KOPT-K1 (cell line): Measurements from ENCODE around the gene KIF1A.

Experiments used
- H3K27ac ChIP-seq: fragments of 200-600 bp; sonication (generic); 2 replicates; pipeline ENCODE4 v1.5.1; 2016; ENCODE audit warnings: antibody characterized with exemption, mild to moderate bottlenecking, low read depth, low read length; ENCODE audit not compliant: poor library complexity, severe bottlenecking
- H3K36me3 ChIP-seq: fragments of 200-600 bp; sonication (generic); 2 replicates; pipeline ENCODE4 v1.5.1; 2017; ENCODE audit warnings: antibody characterized with exemption, mild to moderate bottlenecking, low read length, moderate library complexity; ENCODE audit not compliant: insufficient read depth
- H3K9me3 ChIP-seq: fragments of 200-600 bp; sonication (generic); 2 replicates; pipeline ENCODE4 v1.5.1; 2017; ENCODE audit warnings: antibody characterized with exemption, low read length, mild to moderate bottlenecking; ENCODE audit not compliant: insufficient read depth, poor library complexity, severe bottlenecking

The KIF1A gene

DNA sequence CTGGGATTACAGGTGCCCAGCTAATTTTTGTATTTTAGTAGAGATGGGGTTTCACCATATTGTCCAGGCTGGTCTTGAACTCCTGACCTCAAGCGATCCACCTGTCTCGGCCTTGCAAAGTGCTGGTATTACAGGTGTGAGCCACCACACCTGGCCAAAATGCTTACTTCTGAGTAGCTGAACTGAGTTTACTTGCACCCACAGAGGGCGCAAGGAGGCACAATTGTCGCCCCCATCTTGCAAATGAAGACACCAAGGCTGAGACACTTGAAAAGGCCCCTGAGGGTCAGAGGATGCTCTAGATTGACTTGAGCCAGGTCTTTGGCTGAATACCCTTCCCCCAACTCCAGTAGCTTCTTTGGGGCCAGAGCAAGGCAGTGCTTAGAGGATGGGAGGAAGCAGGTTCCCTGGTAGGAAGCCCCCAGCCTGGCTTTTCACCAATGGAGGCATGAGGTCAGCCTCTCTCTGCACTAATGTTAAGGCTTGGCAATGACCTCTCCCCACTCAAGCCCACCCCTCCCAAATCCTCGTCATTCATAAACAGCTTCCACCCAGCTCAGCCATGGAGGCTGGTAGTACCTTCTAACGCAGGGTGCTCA, 14.5 kb upstream of the KIF1A start:
- no peaks in the 10 kb centered on the region for H3K36me3 ChIP-seq
- H3K27ac ChIP-seq, result no peak overlapping the region
- no peaks in the 10 kb centered on the region for H3K9me3 ChIP-seq

GRCh38 chr2:240833724-240834285, 13.8 kb upstream of the KIF1A start:
- Histone ChIP-seq H3K9me3 (no peaks in the 10 kb centered on the region), H3K36me3 (no peaks in the 10 kb centered on the region), H3K27ac (no peak overlapping the region)

- H3K9me3 ChIP-seq, result no peaks in the 10 kb centered on the region
- H3K27ac ChIP-seq, result no peak overlapping the region
- H3K36me3 ChIP-seq, result no peaks in the 10 kb centered on the region
Observed at GRCh38 chr2:240832921-240833494, 13.0 kb upstream of the KIF1A start.

- no peaks in the 10 kb centered on the region for H3K36me3 ChIP-seq
- H3K9me3 ChIP-seq, result peaks cover 3% of the 10 kb centered on the region
- no peak overlapping the region for H3K27ac ChIP-seq
Observed at GRCh38 chr2:240832205-240832727, 12.2 kb upstream of the KIF1A start.

DNA sequence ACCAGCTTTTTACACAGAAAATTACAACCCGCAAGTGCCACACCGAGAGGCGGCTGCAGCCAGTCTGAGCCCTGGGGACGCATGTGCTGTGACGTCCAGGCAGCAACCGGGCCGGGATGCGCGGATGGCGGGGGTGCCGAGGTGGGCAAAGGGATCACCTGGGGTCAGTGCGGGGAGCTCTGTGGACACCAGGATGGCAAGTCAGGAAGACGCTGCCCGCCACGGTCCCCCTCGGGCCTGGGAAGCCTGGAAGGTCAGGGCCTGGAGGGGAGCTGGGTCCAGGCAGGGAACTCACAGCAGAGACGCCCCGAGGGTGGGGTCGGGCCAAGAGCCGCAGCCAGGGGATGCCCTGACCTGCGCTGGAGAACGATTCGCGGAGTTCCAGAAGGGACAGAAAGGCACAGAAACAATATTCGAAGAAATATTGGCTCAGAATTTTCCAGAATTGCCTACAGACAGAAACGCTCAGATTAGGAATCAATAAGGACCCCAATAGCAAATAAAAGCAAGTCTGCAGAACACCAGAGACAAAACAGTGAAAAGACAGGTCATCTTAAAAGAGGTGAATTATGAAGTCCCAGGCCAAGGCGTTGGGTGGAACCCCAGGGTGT, 11.7 kb upstream of the KIF1A start:
- H3K9me3 ChIP-seq, result peaks cover 8% of the 10 kb centered on the region
- no peaks in the 10 kb centered on the region for H3K36me3 ChIP-seq
- H3K27ac ChIP-seq, result no peak overlapping the region

GRCh38 chr2:240825476-240825875, 5.5 kb upstream of the KIF1A start:
- no peaks in the 10 kb centered on the region for H3K36me3 ChIP-seq
- no peak overlapping the region for H3K27ac ChIP-seq
- peaks cover 30% of the 10 kb centered on the region for H3K9me3 ChIP-seq

DNA sequence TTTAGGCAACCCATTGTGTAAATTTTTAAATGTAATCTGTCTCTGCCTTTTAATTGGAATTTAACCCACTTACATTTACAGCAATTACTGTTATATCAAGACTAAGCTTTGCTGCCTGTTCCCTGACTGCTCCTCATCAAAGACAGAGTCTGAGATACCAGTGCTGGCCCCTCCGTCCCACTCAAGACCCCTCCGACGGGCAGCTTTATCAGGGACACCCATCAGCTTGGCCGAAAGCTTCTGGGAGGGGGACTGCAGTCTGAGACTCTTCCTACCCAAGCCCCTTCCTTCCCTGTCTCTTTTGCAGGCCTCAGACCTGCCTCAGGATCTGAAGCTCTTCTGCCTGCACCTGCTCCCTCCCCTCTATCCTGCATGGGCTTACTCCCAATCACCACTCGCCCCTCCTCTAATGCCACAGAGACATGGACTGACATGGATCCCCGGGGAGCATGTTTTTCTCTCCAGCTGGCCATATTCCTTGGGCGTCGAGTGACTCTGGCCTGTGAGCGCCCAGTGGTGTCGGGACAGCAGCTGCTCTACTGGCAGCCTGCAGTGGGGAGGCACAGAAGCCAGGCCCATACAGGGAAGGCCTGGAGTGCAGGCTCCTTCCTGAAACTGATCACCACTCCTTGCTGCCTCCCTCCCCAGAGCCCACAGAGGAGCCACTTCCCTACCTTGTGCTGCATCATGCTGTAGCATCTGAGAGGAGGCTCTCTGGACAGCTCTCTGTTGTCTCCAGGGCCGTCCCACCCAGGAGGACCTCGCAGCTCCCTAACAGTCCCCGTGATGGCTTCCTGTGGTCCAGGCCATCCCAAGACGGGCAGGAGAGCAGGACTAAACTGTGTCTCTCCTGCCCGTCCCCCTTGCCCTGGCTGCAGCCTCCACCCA, 3.7 kb upstream of the KIF1A start:
- no peak overlapping the region for H3K27ac ChIP-seq
- peaks cover 30% of the 10 kb centered on the region for H3K9me3 ChIP-seq
- H3K36me3 ChIP-seq, result no peaks in the 10 kb centered on the region

DNA sequence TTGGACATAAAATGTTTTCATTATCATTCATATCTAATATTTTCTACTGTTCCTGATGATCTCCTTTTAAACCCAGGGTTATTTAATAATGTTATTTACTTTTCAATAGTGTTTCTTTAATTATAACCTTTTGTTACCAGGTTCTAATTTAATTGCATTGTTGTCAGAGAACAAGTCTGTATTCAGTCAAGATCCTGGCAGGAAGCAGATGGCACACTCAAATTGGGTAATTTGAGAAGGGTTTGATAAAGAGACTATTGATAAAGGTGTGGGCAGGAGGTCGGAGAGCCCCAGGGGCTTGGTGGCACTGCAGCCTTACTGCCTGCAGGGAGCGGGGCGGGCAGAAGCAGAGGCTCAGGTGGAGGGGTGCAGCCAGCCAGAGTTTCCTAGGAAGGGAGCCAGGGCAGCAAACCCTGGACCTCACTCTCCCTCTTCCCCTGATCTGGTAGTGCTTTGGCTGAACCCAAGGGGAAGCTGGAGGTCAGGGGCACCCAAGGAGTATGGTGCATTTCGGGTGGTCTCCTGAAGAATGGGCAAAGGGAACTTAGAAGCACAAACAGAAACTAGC, 2.3 kb upstream of the KIF1A start:
- Histone ChIP-seq H3K9me3 (peaks cover 29% of the 10 kb centered on the region), H3K27ac (no peak overlapping the region), H3K36me3 (no peaks in the 10 kb centered on the region)

DNA sequence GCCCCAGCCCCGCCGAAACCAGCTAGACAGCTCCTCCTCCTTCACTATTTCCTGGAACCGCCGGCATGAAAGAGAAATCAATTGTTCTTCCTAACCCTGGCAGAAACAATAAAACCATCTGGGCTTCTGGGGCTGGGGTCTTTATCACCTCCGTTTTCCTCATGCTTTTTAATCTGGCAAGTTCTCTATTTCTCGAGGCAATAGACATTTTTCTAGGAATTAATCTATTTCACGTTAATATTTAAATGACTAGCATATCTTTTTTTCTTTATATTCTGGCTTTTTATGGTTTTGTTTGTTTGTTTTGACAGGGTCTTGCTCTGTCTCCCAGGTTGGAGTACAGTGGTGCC, 1.4 kb upstream of the KIF1A start:
- Histone ChIP-seq H3K9me3 (peaks cover 19% of the 10 kb centered on the region), H3K27ac (no peak overlapping the region), H3K36me3 (no peaks in the 10 kb centered on the region)

- Histone ChIP-seq H3K9me3 (peaks cover 16% of the 10 kb centered on the region), H3K36me3 (no peaks in the 10 kb centered on the region), H3K27ac (no peak overlapping the region)
Observed at GRCh38 chr2:240820607-240821428, 799 bp upstream of the KIF1A start.

GRCh38 chr2:240819126-240819857, 727 bp downstream of the KIF1A start:
- Histone ChIP-seq H3K36me3 (no peaks in the 10 kb centered on the region), H3K27ac (no peak overlapping the region), H3K9me3 (peaks cover 19% of the 10 kb centered on the region)

- Histone ChIP-seq H3K36me3 (no peaks in the 10 kb centered on the region), H3K9me3 (peaks cover 21% of the 10 kb centered on the region), H3K27ac (no peak overlapping the region)
Observed at GRCh38 chr2:240818293-240819125, 1.5 kb downstream of the KIF1A start.
